Measurements from ENCODE around the gene NLRP6.
"Not testable (repeated sequence)": the region's sequence is repeated elsewhere in the genome, so short reads cannot be mapped to it uniquely, and the experiment has no call there.

NLRP6 gene

GRCh38 chr11:315516-315994 lies 37.3 kb downstream of the NLRP6 start:
- Mint-ChIP-seq H3K27ac (peak overlapping the region; percentile 70), H3K9me3 (no peaks in the 10 kb centered on the region), H3K27me3 (no peaks in the 10 kb centered on the region), H3K4me1 (peaks cover 44% of the 10 kb centered on the region), H3K4me3 (peak overlapping the region; percentile 94), H3K36me3 (peaks cover 10% of the 10 kb centered on the region)

DNA sequence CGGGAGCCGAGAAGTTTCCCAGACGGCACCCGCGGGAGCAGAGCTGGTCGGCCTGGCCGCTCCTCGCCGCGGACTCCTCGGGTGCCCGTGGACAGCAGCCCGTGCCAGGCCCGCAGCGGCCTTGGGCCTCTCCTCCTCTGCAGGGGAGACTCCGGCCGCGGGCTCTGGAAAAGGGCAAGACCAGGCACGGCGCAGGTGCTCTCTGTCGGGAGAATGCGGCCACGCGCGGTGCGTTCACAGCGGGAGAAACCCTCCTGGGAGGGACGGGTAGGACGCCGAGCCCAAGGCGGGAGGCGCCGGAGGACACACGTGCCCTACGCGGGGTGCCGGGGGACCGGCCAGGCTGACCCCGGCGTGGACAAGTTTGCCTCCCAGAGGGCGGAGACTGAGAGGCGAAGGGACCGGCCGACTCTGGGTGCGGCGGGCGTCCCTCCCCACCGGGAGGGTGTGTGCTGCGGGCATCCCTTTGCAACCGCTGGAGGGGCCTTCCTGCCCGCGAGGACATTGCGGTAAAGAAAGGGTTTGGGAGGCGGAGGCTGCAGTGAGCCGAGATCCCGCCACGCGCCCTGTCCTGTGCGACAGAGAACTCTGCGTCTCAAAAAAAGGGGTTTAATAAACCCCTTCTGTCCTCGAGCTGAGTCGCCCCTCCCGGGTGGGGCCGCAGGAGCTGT lies 38.0 kb downstream of the NLRP6 start:
- H3K27ac Mint-ChIP-seq, result peak overlapping the region; percentile 98
- no peaks in the 10 kb centered on the region for H3K9me3 Mint-ChIP-seq
- peak overlapping the region; percentile 94 for H3K4me3 Mint-ChIP-seq
- peaks cover 10% of the 10 kb centered on the region for H3K36me3 Mint-ChIP-seq
- no peaks in the 10 kb centered on the region for H3K27me3 Mint-ChIP-seq
- H3K4me1 Mint-ChIP-seq, result peaks cover 46% of the 10 kb centered on the region

DNA sequence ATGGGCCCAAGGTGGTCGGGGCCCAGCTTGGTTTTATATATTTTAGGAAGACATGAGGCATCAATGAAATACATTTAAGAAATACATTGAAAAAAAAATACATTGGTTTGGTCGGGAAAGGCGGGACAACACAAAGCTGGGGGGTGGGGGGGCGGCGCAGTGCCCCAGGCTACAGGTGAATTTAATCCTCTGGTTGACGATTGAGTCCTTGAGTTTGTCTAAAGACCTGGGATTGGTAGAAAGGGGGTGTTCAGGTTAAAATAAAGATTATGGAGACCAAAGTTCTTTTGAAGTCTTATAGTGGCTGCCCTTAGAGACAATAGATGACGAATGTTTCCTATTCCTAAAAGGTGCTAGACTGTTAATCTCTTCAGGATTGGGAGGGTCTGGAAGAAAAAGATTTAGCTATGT lies 38.7 kb downstream of the NLRP6 start:
- Mint-ChIP-seq H3K4me1 (peaks cover 44% of the 10 kb centered on the region), H3K36me3 (peaks cover 10% of the 10 kb centered on the region), H3K9me3 (no peaks in the 10 kb centered on the region), H3K27ac (peak overlapping the region; percentile 98), H3K4me3 (peak overlapping the region; percentile 94), H3K27me3 (no peaks in the 10 kb centered on the region)

GRCh38 chr11:317668-318404 lies 39.6 kb downstream of the NLRP6 start:
- not testable (repeated sequence) for H3K36me3 Mint-ChIP-seq
- peaks cover 40% of the 10 kb centered on the region for H3K4me1 Mint-ChIP-seq

GRCh38 chr11:318405-319120 lies 40.4 kb downstream of the NLRP6 start:
- H3K27me3 Mint-ChIP-seq, H3K9me3 Mint-ChIP-seq, H3K27ac Mint-ChIP-seq, H3K36me3 Mint-ChIP-seq: not testable (repeated sequence)
- Mint-ChIP-seq H3K4me3 (peak overlapping the region; percentile 54), H3K4me1 (peaks cover 38% of the 10 kb centered on the region)

More at GRCh38 chr11:317668-318404, 39.6 kb downstream of the NLRP6 start:
- H3K9me3 Mint-ChIP-seq, H3K27me3 Mint-ChIP-seq: not testable (repeated sequence)
- H3K27ac Mint-ChIP-seq, result peak overlapping the region; percentile 98
- peak overlapping the region; percentile 94 for H3K4me3 Mint-ChIP-seq

- not testable (repeated sequence) for H3K36me3 Mint-ChIP-seq, H3K27me3 Mint-ChIP-seq
- peak overlapping the region; percentile 90 for H3K4me3 Mint-ChIP-seq
Measured at GRCh38 chr11:319121-319887, 41.1 kb downstream of the NLRP6 start.

GRCh38 chr11:319888-320273 lies 41.7 kb downstream of the NLRP6 start:
- peaks cover 52% of the 10 kb centered on the region for H3K4me1 Mint-ChIP-seq
- not testable (repeated sequence) for H3K27me3 Mint-ChIP-seq, H3K36me3 Mint-ChIP-seq, H3K9me3 Mint-ChIP-seq
- peak overlapping the region; percentile 97 for H3K27ac Mint-ChIP-seq
- H3K4me3 Mint-ChIP-seq, result peak overlapping the region; percentile 90

More at GRCh38 chr11:319121-319887, 41.1 kb downstream of the NLRP6 start:
- Mint-ChIP-seq H3K27ac (peak overlapping the region; percentile 97), H3K4me1 (peaks cover 46% of the 10 kb centered on the region)
- H3K9me3 Mint-ChIP-seq, result not testable (repeated sequence)

DNA sequence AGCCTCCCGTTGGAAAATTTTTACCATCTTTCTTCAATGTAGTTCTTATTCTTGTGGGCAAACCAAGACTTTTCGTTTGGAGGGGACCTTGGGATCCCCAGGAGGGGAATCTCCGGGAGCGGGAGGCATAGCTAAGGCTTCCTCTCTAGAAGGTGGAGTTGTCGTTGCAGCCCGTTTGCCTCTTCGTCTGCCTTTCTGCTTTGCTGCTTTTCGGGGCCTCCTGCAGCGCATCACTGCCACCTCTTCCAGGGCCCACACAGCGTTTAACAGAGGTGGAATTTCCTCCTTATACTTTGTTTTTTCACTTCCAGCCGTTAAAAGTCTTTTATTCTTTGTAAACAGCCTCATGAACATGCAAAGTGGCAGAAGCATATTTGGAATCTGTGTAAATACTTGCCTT lies 45.9 kb downstream of the NLRP6 start:
- peak overlapping the region; percentile 68 for H3K27ac Mint-ChIP-seq
- peak overlapping the region; percentile 23 for H3K4me3 Mint-ChIP-seq
- no peaks in the 10 kb centered on the region for H3K27me3 Mint-ChIP-seq
- no peaks in the 10 kb centered on the region for H3K9me3 Mint-ChIP-seq
- H3K4me1 Mint-ChIP-seq, result peaks cover 63% of the 10 kb centered on the region
- H3K36me3 Mint-ChIP-seq, result no peaks in the 10 kb centered on the region

GRCh38 chr11:324593-325517 lies 46.6 kb downstream of the NLRP6 start:
- peaks cover 65% of the 10 kb centered on the region for H3K4me1 Mint-ChIP-seq
- H3K9me3 Mint-ChIP-seq, H3K27me3 Mint-ChIP-seq, H3K36me3 Mint-ChIP-seq: not testable (repeated sequence)
- peak overlapping the region; percentile 23 for H3K4me3 Mint-ChIP-seq
- peak overlapping the region; percentile 68 for H3K27ac Mint-ChIP-seq

GRCh38 chr11:325796-326591 lies 47.8 kb downstream of the NLRP6 start:
- Mint-ChIP-seq H3K27ac (peak overlapping the region; percentile 95), H3K36me3 (no peaks in the 10 kb centered on the region), H3K4me1 (peaks cover 66% of the 10 kb centered on the region), H3K4me3 (peak overlapping the region; percentile 27), H3K27me3 (no peaks in the 10 kb centered on the region), H3K9me3 (no peaks in the 10 kb centered on the region)

- peaks cover 72% of the 10 kb centered on the region for H3K4me1 Mint-ChIP-seq
- H3K27me3 Mint-ChIP-seq, result no peaks in the 10 kb centered on the region
- peak overlapping the region; percentile 95 for H3K27ac Mint-ChIP-seq
- H3K36me3 Mint-ChIP-seq, result no peaks in the 10 kb centered on the region
- H3K9me3 Mint-ChIP-seq, result no peaks in the 10 kb centered on the region
- H3K4me3 Mint-ChIP-seq, result peak overlapping the region; percentile 39
Measured at GRCh38 chr11:326592-326841, 48.3 kb downstream of the NLRP6 start.

DNA sequence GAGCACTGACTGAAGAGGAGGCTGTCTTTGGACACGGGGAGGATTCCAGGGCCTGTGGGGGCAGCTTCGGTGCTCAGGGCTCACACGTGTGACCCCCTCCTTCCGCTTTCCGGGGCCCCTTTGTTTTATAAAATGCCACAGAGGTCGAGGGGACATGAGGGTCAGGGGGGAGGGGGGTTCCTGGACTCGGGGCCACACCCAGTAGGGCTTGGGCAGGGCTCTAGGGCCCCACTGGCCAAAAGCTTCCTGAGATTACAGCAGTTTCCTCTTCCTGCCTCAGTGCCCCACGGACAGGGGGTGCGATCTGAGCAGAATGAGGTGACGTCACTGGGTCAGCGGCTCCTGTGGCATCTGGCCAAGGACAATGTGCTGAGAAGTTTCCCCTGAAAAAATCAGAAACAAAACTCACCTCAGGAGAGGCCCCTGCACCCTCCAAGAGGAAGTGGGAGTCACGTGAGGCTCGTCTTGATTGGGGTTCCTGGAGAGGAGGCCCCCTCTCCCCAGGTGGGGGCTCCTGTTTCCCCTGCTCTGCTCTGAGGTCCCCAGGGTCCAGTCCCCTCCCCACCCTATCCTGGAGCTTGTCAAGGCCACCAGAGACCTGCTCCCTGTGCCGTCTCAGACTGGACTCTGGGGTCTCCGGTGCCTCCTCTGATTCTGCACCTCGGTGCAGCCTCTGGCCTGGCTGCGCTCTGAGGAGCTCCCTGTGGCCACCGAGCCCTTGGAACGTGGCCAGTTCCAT lies 48.8 kb downstream of the NLRP6 start:
- H3K4me3 Mint-ChIP-seq, result peak overlapping the region; percentile 68
- H3K4me1 Mint-ChIP-seq, result peaks cover 77% of the 10 kb centered on the region
- H3K27me3 Mint-ChIP-seq, result no peaks in the 10 kb centered on the region
- peak overlapping the region; percentile 95 for H3K27ac Mint-ChIP-seq
- no peaks in the 10 kb centered on the region for H3K36me3 Mint-ChIP-seq
- no peaks in the 10 kb centered on the region for H3K9me3 Mint-ChIP-seq

DNA sequence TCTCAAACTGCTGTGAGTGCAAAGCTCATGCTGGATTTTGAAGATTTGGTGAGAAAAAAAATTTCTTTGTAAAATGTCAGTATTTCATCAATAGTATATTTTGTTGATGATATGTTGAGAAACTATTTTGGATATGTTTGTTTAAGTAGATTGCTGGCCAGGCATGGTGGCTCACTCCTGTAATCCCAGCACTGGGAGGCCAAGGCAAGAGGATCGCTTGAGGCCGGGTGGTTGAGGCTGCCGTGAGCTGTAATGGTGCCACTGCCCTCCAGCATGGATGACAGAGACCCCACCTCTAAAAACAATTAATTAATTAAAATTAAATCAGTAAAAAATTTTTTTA lies 49.3 kb downstream of the NLRP6 start:
- no peaks in the 10 kb centered on the region for H3K27me3 Mint-ChIP-seq
- H3K27ac Mint-ChIP-seq, result peak overlapping the region; percentile 88
- no peaks in the 10 kb centered on the region for H3K36me3 Mint-ChIP-seq
- H3K4me3 Mint-ChIP-seq, result peak overlapping the region; percentile 68
- H3K9me3 Mint-ChIP-seq, result no peaks in the 10 kb centered on the region
- peaks cover 78% of the 10 kb centered on the region for H3K4me1 Mint-ChIP-seq

GRCh38 chr11:328012-328411 lies 49.8 kb downstream of the NLRP6 start:
- Mint-ChIP-seq H3K4me3 (no peak overlapping the region), H3K36me3 (no peaks in the 10 kb centered on the region), H3K9me3 (no peaks in the 10 kb centered on the region), H3K27ac (peak overlapping the region; percentile 59), H3K27me3 (no peaks in the 10 kb centered on the region), H3K4me1 (peaks cover 81% of the 10 kb centered on the region)

All from activated naive CD4-positive, alpha-beta T cell treated with anti-CD3 and anti-CD28 coated beads, Interleukin-2, amount 50 U/mL, for 24 hours (primary cell).